Right renal pelvis (tissue), 4 donors: Measurements from ENCODE around the gene CHRM5. TPM values are rescaled to one million over a fixed set of nuclear protein-coding genes. Genes with fewer than 3 reads are reported as not detected.
A peak's percentile ranks its signal among the peaks of the same experiment; 100 is the strongest.

Source experiments
- DNase-seq, 4 donors: peaks; one replicate each; pipeline ENCODE4 v3.0.0-alpha.2; 2013; ENCODE audit warnings: low read depth in 4 of 4, low spot score in 3 of 4, missing footprints in 1 of 4
- polyA plus RNA-seq, 4 donors: library from polyadenylated mRNA; unstranded; fragments of 120-200 nt; gene quantifications; one replicate each; pipeline ENCODE4 v1.2.1, GENCODE V29; 2013; ENCODE audit not compliant: insufficient read length in 4 of 4

The CHRM5 gene
- polyA plus RNA-seq, 4 donors: 0.13 to 0.24 (median 0.18) TPM

DNA sequence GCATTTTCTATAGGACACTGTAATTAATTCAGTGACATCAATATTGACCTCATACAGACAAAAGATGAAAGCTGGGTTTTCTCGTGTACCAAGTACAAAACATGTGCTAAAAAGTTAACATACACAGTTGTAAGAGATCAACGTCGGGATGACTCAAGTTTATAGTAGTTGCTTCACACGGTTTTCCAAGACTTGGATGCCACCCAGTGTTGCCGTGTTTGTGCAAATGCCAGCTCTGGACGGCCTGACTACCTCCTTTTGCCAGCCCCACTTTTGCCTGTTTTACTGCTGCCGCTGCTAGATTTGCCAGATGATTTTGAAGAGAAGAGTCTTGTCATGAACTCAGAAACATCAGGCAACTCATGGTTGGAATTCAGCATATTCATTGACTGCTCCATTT is 115.8 kb downstream of the CHRM5 start:
- no peak for DNase-seq

DNA sequence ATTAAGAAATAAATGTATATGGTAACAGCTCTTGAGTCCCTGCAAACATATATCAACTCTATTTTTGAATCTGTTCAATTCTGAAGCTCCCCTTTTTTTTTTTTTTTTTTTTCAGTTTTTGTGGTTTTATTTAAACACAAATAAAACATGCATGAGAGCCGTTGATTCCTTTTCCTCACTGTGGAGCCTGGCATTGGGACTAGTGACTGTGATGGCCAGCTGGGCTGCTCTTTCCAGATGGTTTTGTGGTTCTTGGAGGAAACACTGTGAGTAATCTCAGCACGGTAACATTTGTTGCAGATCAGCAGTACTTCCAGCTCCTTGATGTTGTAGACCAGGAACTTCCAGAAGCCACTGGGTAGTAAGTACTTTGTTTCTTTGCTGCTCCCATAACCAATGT is 117.4 kb downstream of the CHRM5 start:
- no peak for DNase-seq

GRCh38 chr15:34099914-34100313 is 131.6 kb downstream of the CHRM5 start:
- no peak for DNase-seq

- DNase-seq: peak; percentile 97 to 98 (median 97)
These were observed 133.3 kb downstream of the CHRM5 start, which contains the start of the genes EMC7 and PGBD4 for GRCh38 chr15:34101366-34102174. Gene EMC7 (minus strand): TSS chr15:34101862. CDS start chr15:34101839, 23 bp downstream. Gene PGBD4 (plus strand): TSS chr15:34102083. CDS start chr15:34102532, 449 bp downstream.

DNA sequence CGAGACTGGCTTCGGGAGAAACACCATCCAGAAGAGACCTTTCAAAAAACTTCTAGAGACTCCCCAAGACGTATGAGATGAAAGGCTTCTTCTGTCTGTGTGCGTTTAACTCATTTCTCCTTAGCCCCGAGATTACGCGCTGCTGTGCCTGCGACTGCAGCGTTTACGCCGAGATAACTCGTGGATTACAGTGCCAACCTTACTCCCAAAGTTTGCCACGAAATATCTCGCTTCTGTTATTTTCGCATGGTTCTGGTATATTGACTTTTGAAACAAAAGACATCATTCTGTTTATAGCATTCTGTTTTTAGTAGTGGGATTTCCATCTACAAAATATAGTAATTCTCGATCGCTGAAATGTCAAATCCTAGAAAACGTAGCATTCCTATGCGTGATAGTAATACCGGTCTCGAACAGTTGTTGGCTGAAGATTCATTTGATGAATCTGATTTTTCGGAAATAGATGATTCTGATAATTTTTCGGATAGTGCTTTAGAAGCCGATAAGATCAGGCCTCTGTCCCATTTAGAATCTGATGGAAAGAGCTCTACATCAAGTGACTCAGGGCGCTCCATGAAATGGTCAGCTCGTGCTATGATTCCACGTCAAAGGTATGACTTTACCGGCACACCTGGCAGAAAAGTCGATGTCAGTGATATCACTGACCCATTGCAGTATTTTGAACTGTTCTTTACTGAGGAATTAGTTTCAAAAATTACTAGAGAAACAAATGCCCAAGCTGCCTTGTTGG is 134.1 kb downstream of the CHRM5 start:
- DNase-seq: no peak

- no peak for DNase-seq
These were observed 138.1 kb downstream of the CHRM5 start for GRCh38 chr15:34106423-34106822.

DNA sequence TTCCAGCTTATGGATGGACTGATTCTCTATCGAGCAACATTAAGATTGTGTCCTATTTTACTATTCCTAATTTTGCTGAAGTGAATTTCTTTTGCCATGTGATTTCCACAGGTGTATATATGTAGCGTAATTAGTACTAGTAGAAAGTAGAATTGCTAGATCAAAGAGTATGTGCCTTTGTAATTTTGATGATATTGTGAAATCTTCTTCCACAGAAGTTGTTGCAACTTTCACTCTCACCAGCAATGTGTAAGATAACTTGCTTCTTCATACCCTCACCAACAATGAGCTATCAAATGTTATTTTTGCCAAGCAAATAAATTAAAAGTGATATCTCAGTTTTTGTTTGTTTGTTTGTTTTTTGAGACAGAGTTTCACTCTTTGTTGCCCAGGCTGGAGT is 139.0 kb downstream of the CHRM5 start:
- DNase-seq: no peak

- DNase-seq: peak in 1 of 4 donors; percentile 18
These were observed 141.7 kb downstream of the CHRM5 start for GRCh38 chr15:34109797-34110663.

DNA sequence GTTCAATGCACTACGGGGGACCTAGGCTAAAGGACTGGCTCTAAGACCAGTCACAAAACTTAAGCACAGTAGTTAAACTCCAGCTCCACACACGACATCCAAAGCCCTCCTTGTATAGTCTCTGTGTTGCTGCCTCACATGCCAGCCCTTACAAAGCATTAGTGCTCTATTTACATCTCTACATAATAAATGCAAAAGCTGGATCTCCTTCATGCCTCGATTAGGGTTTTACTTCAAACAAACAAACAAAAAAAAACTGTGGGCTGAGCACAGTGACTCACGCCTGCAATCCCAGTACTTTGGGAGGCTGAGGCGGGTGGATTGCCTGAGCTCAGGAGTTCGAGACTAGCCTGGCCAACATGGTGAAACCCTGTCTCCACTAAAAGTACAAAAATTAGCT is 143.2 kb downstream of the CHRM5 start:
- no peak for DNase-seq

- DNase-seq: no peak
These were observed 145.9 kb downstream of the CHRM5 start for GRCh38 chr15:34114215-34114614.

- no peak for DNase-seq
These were observed 146.4 kb downstream of the CHRM5 start for GRCh38 chr15:34114739-34115138.

GRCh38 chr15:34116620-34117019 is 148.3 kb downstream of the CHRM5 start:
- DNase-seq: no peak

Other genes with a start within 250 kb of the CHRM5 start
- gene AVEN, start 70.7 kb downstream of the CHRM5 start, polyA plus RNA-seq: 10 to 100 TPM; 10.7 to 15.9 (median 12.5) TPM
- 100 to 1,000 TPM in 1 of 4 donors, 10 to 100 TPM in 3; 91.7 to 101 (median 98.2) TPM for gene EMC7, start 133.4 kb downstream of the CHRM5 start, polyA plus RNA-seq
- 1 to 10 TPM; 1.5 to 2.2 (median 2.0) TPM for gene PGBD4, start 133.6 kb downstream of the CHRM5 start, polyA plus RNA-seq
- 10 to 100 TPM; 47.4 to 70.3 (median 54.3) TPM for gene KATNBL1, start 241.6 kb downstream of the CHRM5 start, polyA plus RNA-seq